Midbrain (tissue), 1 donor: Measurements from ENCODE around the gene SLC12A3.

ENCODE experiments used
- DNase-seq: peaks from one replicate; lab custom pipeline; 2025; lab: John Stamatoyannopoulos, UW

Gene SLC12A3

GRCh38 chr16:56944954-56945839 is 80.2 kb downstream of the SLC12A3 start:
- DNase-seq = no peak

- DNase-seq = no peak
Observed at GRCh38 chr16:56945847-56946527, 81.0 kb downstream of the SLC12A3 start.

- DNase-seq = no peak
Observed at GRCh38 chr16:56946767-56947603, 82.0 kb downstream of the SLC12A3 start.

- no peak for DNase-seq
Observed at GRCh38 chr16:56947604-56947995, 82.6 kb downstream of the SLC12A3 start.

- no peak for DNase-seq
Observed at GRCh38 chr16:56948234-56948633, 83.2 kb downstream of the SLC12A3 start.

GRCh38 chr16:56950051-56950450 is 85.0 kb downstream of the SLC12A3 start:
- no peak for DNase-seq

- no peak for DNase-seq
Observed at GRCh38 chr16:56950455-56950854, 85.4 kb downstream of the SLC12A3 start.

- no peak for DNase-seq
Observed at GRCh38 chr16:56950881-56951771, 86.1 kb downstream of the SLC12A3 start.

GRCh38 chr16:56953006-56953405 is 88.0 kb downstream of the SLC12A3 start:
- no peak for DNase-seq

- DNase-seq = no peak
Observed at GRCh38 chr16:56956076-56956475, 91.1 kb downstream of the SLC12A3 start.

GRCh38 chr16:56956756-56957155 is 91.7 kb downstream of the SLC12A3 start:
- DNase-seq = no peak

- DNase-seq = no peak
Observed at GRCh38 chr16:56960681-56961281, 95.8 kb downstream of the SLC12A3 start.

GRCh38 chr16:56961386-56961785 is 96.4 kb downstream of the SLC12A3 start:
- DNase-seq = no peak

GRCh38 chr16:56961851-56962281 is 96.9 kb downstream of the SLC12A3 start, which contains the start of gene CETP:
Gene CETP, plus strand, starts transcription at chr16:56961950. Its CDS starts 30 bp downstream, at chr16:56961980.
- DNase-seq = no peak

- DNase-seq = peak; percentile 70
Observed at GRCh38 chr16:56964243-56965148, 99.5 kb downstream of the SLC12A3 start.
